ENCODE data around the gene CCDC88B. TPM values are rescaled to one million over a fixed set of nuclear protein-coding genes. Genes with fewer than 3 reads are reported as not detected.
A peak's percentile ranks its signal among the peaks of the same experiment; 100 is the strongest.

CCDC88B gene
- total RNA-seq, 1 experiment from 2014 or later: 3.6 TPM

DNA sequence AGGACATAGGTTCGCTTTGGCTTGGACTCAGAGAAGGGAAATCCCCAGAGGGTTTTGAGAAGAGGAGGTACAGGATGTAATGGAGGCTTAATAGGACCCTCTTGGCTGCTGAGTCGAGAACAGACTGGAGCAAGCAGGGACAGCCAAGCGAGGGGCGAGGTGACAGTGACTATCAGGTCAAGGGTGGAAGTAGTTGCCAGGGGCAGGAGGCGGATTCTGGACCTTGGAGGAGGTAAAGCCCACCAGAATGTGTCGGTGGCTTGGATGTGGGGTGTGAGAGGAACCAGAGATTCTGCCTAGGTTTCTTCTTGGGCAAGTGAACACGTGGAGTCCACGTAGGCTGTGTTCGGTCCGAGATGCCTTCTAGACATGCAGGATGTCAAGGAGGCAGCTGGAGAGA lies 27.1 kb upstream of the CCDC88B start:
- Mint-ChIP-seq H3K27me3 (ENCODE audit: insufficient read depth, unreplicated experiment) (no peaks in the 10 kb centered on the region), H3K27ac (ENCODE audit: unreplicated experiment) (peak overlapping the region; percentile 33), H3K4me3 (ENCODE audit: unreplicated experiment) (no peak overlapping the region), H3K9me3 (ENCODE audit: unreplicated experiment) (no peaks in the 10 kb centered on the region), H3K4me1 (ENCODE audit: low read depth, unreplicated experiment) (peaks cover 16% of the 10 kb centered on the region), H3K36me3 (ENCODE audit: insufficient read depth, unreplicated experiment) (peaks cover 70% of the 10 kb centered on the region)
- DNase-seq: no peak
- intact Hi-C loops (cut with micrococcal nuclease; ENCODE audit: unreplicated experiment): no loop called here
- peaks cover 16% of the 10 kb centered on the region for H3K4me1 ChIP-seq
- TF ChIP-seq, protein P1, sequence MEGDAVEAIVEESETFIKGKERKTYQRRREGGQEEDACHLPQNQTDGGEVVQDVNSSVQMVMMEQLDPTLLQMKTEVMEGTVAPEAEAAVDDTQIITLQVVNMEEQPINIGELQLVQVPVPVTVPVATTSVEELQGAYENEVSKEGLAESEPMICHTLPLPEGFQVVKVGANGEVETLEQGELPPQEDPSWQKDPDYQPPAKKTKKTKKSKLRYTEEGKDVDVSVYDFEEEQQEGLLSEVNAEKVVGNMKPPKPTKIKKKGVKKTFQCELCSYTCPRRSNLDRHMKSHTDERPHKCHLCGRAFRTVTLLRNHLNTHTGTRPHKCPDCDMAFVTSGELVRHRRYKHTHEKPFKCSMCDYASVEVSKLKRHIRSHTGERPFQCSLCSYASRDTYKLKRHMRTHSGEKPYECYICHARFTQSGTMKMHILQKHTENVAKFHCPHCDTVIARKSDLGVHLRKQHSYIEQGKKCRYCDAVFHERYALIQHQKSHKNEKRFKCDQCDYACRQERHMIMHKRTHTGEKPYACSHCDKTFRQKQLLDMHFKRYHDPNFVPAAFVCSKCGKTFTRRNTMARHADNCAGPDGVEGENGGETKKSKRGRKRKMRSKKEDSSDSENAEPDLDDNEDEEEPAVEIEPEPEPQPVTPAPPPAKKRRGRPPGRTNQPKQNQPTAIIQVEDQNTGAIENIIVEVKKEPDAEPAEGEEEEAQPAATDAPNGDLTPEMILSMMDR (IDR thresholded peaks at IDR 0.05; ENCODE audit: insufficient read depth in 1 of 2, low read depth in 1 of 2, low read length in 1 of 2, severe bottlenecking in 1 of 2, unreplicated experiment in 1 of 2): no peak
- POLR2A ChIA-PET: no interaction called here
- peaks cover 4% of the 10 kb centered on the region; the same call in 1 of the 2 replicates for H3K36me3 ChIP-seq (ENCODE audit: control insufficient read depth, insufficient read depth, low read length)
- H3K9me3 ChIP-seq: no peaks in the 10 kb centered on the region
- BruUV-seq (replicated peaks): no TSS peak
- CTCF ChIA-PET: interaction anchor here (1.3 kb wide), 1 partner anchor 47 kb away, joined by 3 read pairs; no protein-coding TSS in a partner anchor
- H3K4me3 ChIP-seq (ENCODE audit: low read depth, low read length): no peak overlapping the region
- no peaks in the 10 kb centered on the region for H3K27me3 ChIP-seq (replicated peaks; ENCODE audit: control insufficient read depth, insufficient read depth, low read length)

DNA sequence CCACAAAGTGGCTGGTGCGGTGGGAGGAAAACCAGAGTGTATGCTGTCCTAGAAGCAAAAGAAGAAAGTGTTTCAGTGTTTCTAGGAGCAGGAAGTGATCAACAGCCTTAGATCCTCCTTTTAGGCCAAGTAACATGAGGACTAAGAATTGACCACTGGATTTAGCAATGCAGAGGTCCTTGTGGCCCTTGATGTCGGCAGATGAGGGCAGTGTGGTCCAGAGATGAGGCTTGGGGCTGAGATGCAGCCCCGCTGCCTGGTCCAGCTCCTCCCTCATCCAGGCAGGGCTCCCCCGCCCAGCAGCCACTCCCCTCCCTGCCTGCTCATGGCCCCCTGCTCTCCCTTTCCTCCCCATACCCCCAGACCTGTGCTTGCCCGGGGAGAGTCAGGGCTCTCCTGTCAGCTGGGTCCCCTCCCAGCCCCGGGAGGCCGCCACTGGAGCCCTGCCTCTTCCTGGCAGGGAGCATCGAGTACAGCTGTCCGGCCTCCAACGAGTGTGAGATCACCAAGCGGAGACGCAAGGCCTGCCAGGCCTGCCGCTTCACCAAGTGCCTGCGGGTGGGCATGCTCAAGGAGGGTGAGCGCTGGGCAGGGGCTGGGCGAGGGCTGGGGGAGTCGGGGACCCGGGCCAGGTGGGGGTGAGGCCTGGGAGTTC lies 26.4 kb upstream of the CCDC88B start:
- Mint-ChIP-seq H3K9me3 (ENCODE audit: unreplicated experiment) (no peaks in the 10 kb centered on the region), H3K4me1 (ENCODE audit: low read depth, unreplicated experiment) (peaks cover 16% of the 10 kb centered on the region), H3K27ac (ENCODE audit: unreplicated experiment) (peak overlapping the region; percentile 33), H3K4me3 (ENCODE audit: unreplicated experiment) (no peak overlapping the region), H3K27me3 (ENCODE audit: insufficient read depth, unreplicated experiment) (no peaks in the 10 kb centered on the region), H3K36me3 (ENCODE audit: insufficient read depth, unreplicated experiment) (peaks cover 69% of the 10 kb centered on the region)
- CTCF ChIA-PET: interaction anchor here (0.7 kb wide), 1 partner anchor 41 kb away, joined by 3 read pairs; no protein-coding TSS in a partner anchor
- Histone ChIP-seq H3K4me1 (peaks cover 13% of the 10 kb centered on the region), H3K4me3 (ENCODE audit: low read depth, low read length) (no peak overlapping the region), H3K9me3 (no peaks in the 10 kb centered on the region), H3K36me3 (ENCODE audit: control insufficient read depth, insufficient read depth, low read length) (peaks cover 4% of the 10 kb centered on the region; the same call in 1 of the 2 replicates), H3K27me3 (replicated peaks; ENCODE audit: control insufficient read depth, insufficient read depth, low read length) (no peaks in the 10 kb centered on the region)
- intact Hi-C loops (cut with micrococcal nuclease; ENCODE audit: unreplicated experiment): no loop called here
- BruUV-seq (replicated peaks): no TSS peak
- no peak for DNase-seq
- POLR2A ChIA-PET: no interaction called here
- TF ChIP-seq, protein P1 (IDR thresholded peaks at IDR 0.05; ENCODE audit: insufficient read depth in 1 of 2, low read depth in 1 of 2, low read length in 1 of 2, severe bottlenecking in 1 of 2, unreplicated experiment in 1 of 2): no peak

DNA sequence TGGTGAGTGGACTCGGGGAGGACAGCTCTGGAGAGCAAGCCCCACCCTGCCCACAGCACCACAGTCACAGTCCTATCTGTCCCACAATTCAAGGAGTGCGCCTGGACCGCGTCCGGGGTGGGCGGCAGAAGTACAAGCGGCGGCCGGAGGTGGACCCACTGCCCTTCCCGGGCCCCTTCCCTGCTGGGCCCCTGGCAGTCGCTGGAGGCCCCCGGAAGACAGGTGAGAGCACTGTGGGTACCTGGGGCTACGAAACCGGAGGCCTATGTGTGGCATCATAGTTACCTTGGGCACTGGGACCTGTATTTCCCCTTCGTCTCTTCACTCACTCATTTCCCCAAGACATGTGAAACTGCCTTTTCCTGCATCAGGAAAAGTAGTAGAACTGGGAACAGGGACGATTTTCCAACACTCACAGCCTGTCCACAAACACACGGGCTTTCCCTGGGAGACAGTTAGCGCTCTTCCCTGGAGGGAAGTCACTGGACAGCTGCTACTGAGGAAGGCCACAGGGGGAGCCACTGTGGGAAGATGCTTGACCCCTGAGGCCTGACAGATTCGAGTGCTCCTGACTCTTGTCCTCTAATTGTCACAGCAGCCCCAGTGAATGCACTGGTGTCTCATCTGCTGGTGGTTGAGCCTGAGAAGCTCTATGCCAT lies 25.7 kb upstream of the CCDC88B start:
- peaks cover 76% of the 10 kb centered on the region for H3K36me3 Mint-ChIP-seq (ENCODE audit: insufficient read depth, unreplicated experiment)
- H3K9me3 ChIP-seq: no peaks in the 10 kb centered on the region
- ChIA-PET POLR2A (no interaction called here), CTCF (interaction anchor here (0.7 kb wide), 2 partner anchors 9 to 41 kb away, joined by 3 read pairs; partner anchors contain the start of gene ESRRA)
- no peaks in the 10 kb centered on the region for H3K9me3 Mint-ChIP-seq (ENCODE audit: unreplicated experiment)
- H3K4me3 ChIP-seq (ENCODE audit: low read depth, low read length): no peak overlapping the region
- TF ChIP-seq, protein P1 (IDR thresholded peaks at IDR 0.05; ENCODE audit: insufficient read depth in 1 of 2, low read depth in 1 of 2, low read length in 1 of 2, severe bottlenecking in 1 of 2, unreplicated experiment in 1 of 2): no peak
- H3K27me3 Mint-ChIP-seq (ENCODE audit: insufficient read depth, unreplicated experiment): no peaks in the 10 kb centered on the region
- no peak for DNase-seq
- no peak overlapping the region for H3K4me3 Mint-ChIP-seq (ENCODE audit: unreplicated experiment)
- no peak overlapping the region for H3K27ac Mint-ChIP-seq (ENCODE audit: unreplicated experiment)
- BruUV-seq (replicated peaks): no TSS peak
- H3K4me1 Mint-ChIP-seq (ENCODE audit: low read depth, unreplicated experiment): peaks cover 22% of the 10 kb centered on the region
- peaks cover 18% of the 10 kb centered on the region for H3K4me1 ChIP-seq
- H3K36me3 ChIP-seq (ENCODE audit: control insufficient read depth, insufficient read depth, low read length): peaks cover 4% of the 10 kb centered on the region; the same call in 1 of the 2 replicates
- intact Hi-C loops (cut with micrococcal nuclease; ENCODE audit: unreplicated experiment): no loop called here
- no peaks in the 10 kb centered on the region for H3K27me3 ChIP-seq (replicated peaks; ENCODE audit: control insufficient read depth, insufficient read depth, low read length)

Measured in Caco-2 (cell line).